Thyroid gland (tissue), 4 donors: Measurements from ENCODE around the gene AP4B1.

Experiments used
- CTCF ChIP-seq, 6 experiments: fragments of 200-600 bp in 3 of 6; fragments of 450-650 bp in 3 of 6; sonication (generic) in 3 of 6; IDR thresholded peaks; one replicate each; pipeline ENCODE4 v1.5.1; 2016 to 2019; ENCODE audit warnings: antibody characterized with exemption in 6 of 6, mild to moderate bottlenecking in 2 of 6, inconsistent platforms in 1 of 6, moderate library complexity in 1 of 6
- POLR2A ChIP-seq, 2 donors: fragments of 450-650 bp; IDR thresholded peaks; one replicate each; pipeline ENCODE4 v1.6.1; 2017; ENCODE audit warnings: antibody characterized with exemption in 2 of 2, mild to moderate bottlenecking in 2 of 2, moderate library complexity in 1 of 2

GRCh38 chr1:113860891-113861290 is 43.7 kb downstream of the AP4B1 start:
- TF ChIP-seq CTCF (IDR thresholded peaks at IDR 0.05) (no peak), POLR2A (IDR thresholded peaks at IDR 0.05) (no peak)
